Fibroblast of lung (primary cell): ENCODE results near the gene TAS1R2. TPM values are rescaled to one million over a fixed set of nuclear protein-coding genes. Genes with fewer than 3 reads are reported as not detected.

ENCODE experiments used
- DNase-seq, 2 donors: peaks; one replicate each; pipeline versions ENCODE4 v3.0.0 to v3.0.0-alpha.2; 2010; ENCODE audit warnings: low read depth in 2 of 2
- H2AFZ ChIP-seq: 2 replicates; pipeline ENCODE4 v1.5.1; 2012; ENCODE audit warnings: low read length, control low read depth, inconsistent platforms
- H3K27ac ChIP-seq: 2 replicates; pipeline ENCODE4 v1.5.1; 2011; ENCODE audit warnings: low read length, control low read depth; ENCODE audit not compliant: insufficient read depth
- H3K27me3 ChIP-seq: 2 replicates; pipeline ENCODE4 v1.5.1; 2011; ENCODE audit warnings: mild to moderate bottlenecking, low read length; ENCODE audit not compliant: control insufficient read depth, insufficient read depth
- H3K36me3 ChIP-seq: 2 replicates; pipeline ENCODE4 v1.5.1; 2011; ENCODE audit warnings: low read length; ENCODE audit not compliant: control insufficient read depth, insufficient read depth
- H3K4me1 ChIP-seq: 2 replicates; pipeline ENCODE4 v1.5.1; 2011; ENCODE audit warnings: low read length; ENCODE audit not compliant: control insufficient read depth, insufficient read depth; ENCODE audit errors: extremely low read depth
- H3K4me2 ChIP-seq: 2 replicates; pipeline ENCODE4 v1.5.1; 2011; ENCODE audit warnings: low read length, control low read depth; ENCODE audit not compliant: insufficient read depth; ENCODE audit errors: extremely low read depth
- H3K4me3 ChIP-seq, 4 experiments: fragments of 200-600 bp in 1 of 4; sonication (generic) in 1 of 4; replicated peaks in 1 of 4; 2 replicates each; pipeline ENCODE4 v1.5.1; 2011 to 2016; ENCODE audit warnings: low read length in 4 of 4, low read depth in 3 of 4, mild to moderate bottlenecking in 3 of 4, control low read depth in 2 of 4, inconsistent platforms in 1 of 4, mixed read lengths in 1 of 4; ENCODE audit not compliant: insufficient read depth in 1 of 4; ENCODE audit errors: control extremely low read depth in 1 of 4
- H3K79me2 ChIP-seq: 2 replicates; pipeline ENCODE4 v1.5.1; 2012; ENCODE audit warnings: mild to moderate bottlenecking, low read length, inconsistent platforms; ENCODE audit not compliant: control insufficient read depth, insufficient read depth
- H3K9ac ChIP-seq: 2 replicates; pipeline ENCODE4 v1.5.1; 2011; ENCODE audit warnings: mild to moderate bottlenecking, low read length, control low read depth; ENCODE audit not compliant: insufficient read depth
- H3K9me3 ChIP-seq: 2 replicates; pipeline ENCODE4 v1.5.1; 2012; ENCODE audit warnings: low read depth, low read length; ENCODE audit not compliant: control insufficient read depth, insufficient read depth
- H4K20me1 ChIP-seq: 2 replicates; pipeline ENCODE4 v1.5.1; 2011; ENCODE audit warnings: low read length; ENCODE audit not compliant: control insufficient read depth, insufficient read depth; ENCODE audit errors: extremely low read depth
- CTCF ChIP-seq, 2 donors: IDR thresholded peaks in 1 of 2; conservative IDR thresholded peaks in 1 of 2; 1 replicate in 1 of 2; 2 replicates in 1 of 2; pipeline ENCODE4 v1.5.1; 2011 to 2012; ENCODE audit warnings: low read length in 2 of 2, control low read depth in 1 of 2, inconsistent platforms in 1 of 2, low read depth in 1 of 2, mild to moderate bottlenecking in 1 of 2
- EZH2 ChIP-seq: IDR thresholded peaks from 2 replicates; pipeline ENCODE4 v1.5.1; 2012; ENCODE audit warnings: low read length, control low read depth, mild to moderate bottlenecking; ENCODE audit errors: missing control alignments
- polyA plus RNA-seq, 2 donors: library from polyadenylated mRNA; depleted of rRNA in 1 of 2; stranded (reverse) in 1 of 2; unstranded in 1 of 2; fragments of >200 nt; gene quantifications; 2 replicates each; pipeline ENCODE4 v1.2.1, GENCODE V29; 2011 to 2012; ENCODE audit warnings: missing spikeins in 1 of 2
- total RNA-seq: library from RNA; depleted of rRNA; stranded (reverse); fragments of >200 nt; gene quantifications from 2 replicates; pipeline ENCODE4 v1.2.1, GENCODE V29; 2014

TAS1R2 gene
- total and polyA plus RNA-seq, 2 donors (not counting 1 experiment from before 2014, with no cell fraction given), result not detected

GRCh38 chr1:18799454-18799853 is 60.0 kb downstream of the TAS1R2 start:
- Histone ChIP-seq H3K9ac (no peak overlapping the region), H3K79me2 (no peaks in the 10 kb centered on the region), H3K4me2 (no peak overlapping the region), H3K27me3 (no peaks in the 10 kb centered on the region), H3K9me3 (no peaks in the 10 kb centered on the region), H3K27ac (no peak overlapping the region), H2AFZ (no peak overlapping the region), H3K36me3 (no peaks in the 10 kb centered on the region), H3K4me1 (no peaks in the 10 kb centered on the region), H3K4me3 (no peak overlapping the region), H4K20me1 (no peaks in the 10 kb centered on the region)
- DNase-seq, result no peak
- TF ChIP-seq EZH2 (no peak), CTCF (conservative IDR thresholded peaks at IDR 0.05 in 1 of 2, IDR thresholded peaks at IDR 0.05 in 1 of 2; ENCODE audit: low read depth in 1 of 2, low read length in 2 of 2) (no peak)

- no peaks in the 10 kb centered on the region for H3K36me3 ChIP-seq
- no peak for DNase-seq
- H3K4me3 ChIP-seq, result no peak overlapping the region
- no peak for TF ChIP-seq EZH2
- no peak for TF ChIP-seq CTCF (conservative IDR thresholded peaks at IDR 0.05 in 1 of 2, IDR thresholded peaks at IDR 0.05 in 1 of 2; ENCODE audit: low read depth in 1 of 2, low read length in 2 of 2)
- H2AFZ ChIP-seq, result no peak overlapping the region
- no peaks in the 10 kb centered on the region for H3K9me3 ChIP-seq
- no peaks in the 10 kb centered on the region for H4K20me1 ChIP-seq
- H3K9ac ChIP-seq, result no peak overlapping the region
- no peaks in the 10 kb centered on the region for H3K79me2 ChIP-seq
- no peaks in the 10 kb centered on the region for H3K4me1 ChIP-seq
- H3K27me3 ChIP-seq, result no peaks in the 10 kb centered on the region
- H3K27ac ChIP-seq, result no peak overlapping the region
- H3K4me2 ChIP-seq, result no peak overlapping the region
These were observed 60.5 kb downstream of the TAS1R2 start for GRCh38 chr1:18798946-18799345.

GRCh38 chr1:18798533-18798932 is 60.9 kb downstream of the TAS1R2 start:
- H3K9me3 ChIP-seq, result no peaks in the 10 kb centered on the region
- no peaks in the 10 kb centered on the region for H3K36me3 ChIP-seq
- no peak overlapping the region for H3K9ac ChIP-seq
- no peaks in the 10 kb centered on the region for H3K27me3 ChIP-seq
- no peak for DNase-seq
- no peak overlapping the region for H3K27ac ChIP-seq
- no peaks in the 10 kb centered on the region for H3K79me2 ChIP-seq
- no peaks in the 10 kb centered on the region for H4K20me1 ChIP-seq
- no peaks in the 10 kb centered on the region for H3K4me1 ChIP-seq
- H2AFZ ChIP-seq, result no peak overlapping the region
- no peak overlapping the region for H3K4me3 ChIP-seq
- TF ChIP-seq CTCF (conservative IDR thresholded peaks at IDR 0.05 in 1 of 2, IDR thresholded peaks at IDR 0.05 in 1 of 2; ENCODE audit: low read depth in 1 of 2, low read length in 2 of 2), result no peak
- TF ChIP-seq EZH2, result no peak
- H3K4me2 ChIP-seq, result no peak overlapping the region
